Stimulated activated CD4-positive, alpha-beta T cell treated with anti-CD3 and anti-CD28 coated beads, Interleukin-2, amount 100 ng/mL, for 24 hours (primary cell): Measurements from ENCODE around the gene CSRNP2.
A peak's percentile ranks its signal among the peaks of the same experiment; 100 is the strongest.

Experiments used
- DNase-seq, 2 donors: peaks; one replicate each; pipeline ENCODE4 v3.0.0-alpha.2; 2020

CSRNP2 gene

DNA sequence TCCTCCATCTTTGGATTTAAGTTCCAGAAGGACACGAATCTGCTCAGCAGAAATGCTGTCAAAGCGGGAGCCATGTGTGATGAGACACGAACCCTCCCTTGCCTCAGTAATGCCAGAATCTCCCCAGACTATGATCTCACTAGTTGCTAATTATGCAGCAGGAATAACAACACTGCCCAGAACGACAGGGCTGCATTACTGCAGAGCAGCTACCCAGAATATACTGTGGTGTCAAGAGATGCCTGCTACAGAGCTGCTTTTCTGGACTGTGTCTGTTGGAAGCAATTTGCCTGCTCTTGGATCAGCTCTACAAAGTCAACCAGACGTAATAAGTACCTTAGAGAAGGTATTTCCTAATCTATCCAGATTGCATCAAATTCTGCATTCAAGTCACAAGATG is 5.5 kb downstream of the CSRNP2 start:
- DNase-seq: no peak

DNA sequence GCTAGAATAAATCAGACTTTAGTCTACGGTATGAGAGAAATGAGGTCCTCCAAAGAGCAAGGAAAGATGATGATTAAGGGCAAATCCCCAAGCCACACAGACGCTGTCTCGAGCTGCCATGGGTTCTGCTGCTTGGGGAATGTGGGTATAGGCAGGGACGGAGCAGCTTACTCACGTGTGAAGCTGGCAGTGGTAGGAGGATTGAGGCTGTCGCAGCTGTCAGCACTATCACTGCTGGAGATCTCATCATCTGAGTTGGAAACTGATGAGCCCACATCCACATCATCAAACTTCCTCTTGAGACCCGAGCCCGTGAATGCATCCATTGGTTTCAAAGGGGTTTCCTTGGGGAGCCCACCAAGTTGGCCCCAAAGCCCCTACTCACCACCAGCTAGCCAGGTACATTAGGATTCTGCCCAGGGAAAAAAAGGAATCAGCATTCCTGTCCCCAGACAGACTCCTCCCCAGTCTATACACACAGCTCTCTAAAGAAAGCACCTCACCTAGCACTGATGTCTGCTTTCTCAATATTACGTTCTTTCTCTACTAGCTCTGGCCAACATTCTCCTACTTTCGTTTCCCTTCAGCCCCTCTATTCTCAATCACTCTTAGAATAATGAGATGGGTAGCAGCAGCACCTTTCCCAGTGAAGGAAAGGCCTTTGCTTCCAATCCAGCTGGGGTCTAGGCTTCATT is 7.0 kb downstream of the CSRNP2 start:
- DNase-seq: peak in 1 of 2 donors; percentile 42

- DNase-seq: no peak
Measured at GRCh38 chr12:51075390-51075789, 8.0 kb downstream of the CSRNP2 start.

- no peak for DNase-seq
Measured at GRCh38 chr12:51071663-51072062, 11.7 kb downstream of the CSRNP2 start.

GRCh38 chr12:51070004-51070403 is 13.4 kb downstream of the CSRNP2 start:
- DNase-seq: no peak

GRCh38 chr12:51067771-51068170 is 15.6 kb downstream of the CSRNP2 start:
- no peak for DNase-seq

GRCh38 chr12:51067229-51067628 is 16.2 kb downstream of the CSRNP2 start:
- DNase-seq: no peak

- no peak for DNase-seq
Measured at GRCh38 chr12:51065530-51065929, 17.9 kb downstream of the CSRNP2 start.

DNA sequence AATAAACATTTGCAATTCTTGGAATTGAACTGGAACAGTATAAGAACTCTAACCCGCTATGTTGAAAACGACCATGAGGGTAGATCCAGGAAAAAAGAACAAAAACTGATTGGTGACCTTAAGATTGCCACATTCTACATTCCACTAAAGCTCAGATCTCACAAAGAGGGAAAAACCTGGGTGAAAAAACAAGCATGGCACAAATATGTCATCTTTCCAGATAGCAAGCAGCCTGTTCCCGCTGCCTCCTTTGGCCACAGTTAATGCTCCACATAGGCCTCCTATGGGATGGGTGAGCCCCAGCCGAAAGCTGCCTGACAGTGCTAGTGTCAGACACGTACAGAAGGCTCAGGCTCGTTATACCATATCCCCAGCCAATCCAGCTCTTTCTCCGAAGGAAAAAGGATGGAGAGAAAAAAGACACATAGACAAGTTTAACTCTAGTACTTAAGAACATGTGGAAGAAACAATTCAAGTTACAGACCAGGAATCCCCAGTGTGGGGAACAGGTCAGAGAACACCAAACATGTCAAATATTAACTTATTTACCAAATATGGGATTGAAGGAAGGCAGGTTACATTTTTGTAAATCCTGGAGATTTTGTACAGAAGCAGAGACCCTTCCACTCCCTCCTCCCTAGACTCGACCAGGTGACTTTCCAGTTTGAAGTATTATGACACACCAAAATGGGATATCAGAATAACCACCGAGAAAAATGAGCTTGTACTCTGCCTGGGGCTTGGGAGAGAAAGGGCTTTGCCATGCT is 20.6 kb downstream of the CSRNP2 start:
- no peak for DNase-seq

- no peak for DNase-seq
Measured at GRCh38 chr12:51059086-51059485, 24.3 kb downstream of the CSRNP2 start.

DNA sequence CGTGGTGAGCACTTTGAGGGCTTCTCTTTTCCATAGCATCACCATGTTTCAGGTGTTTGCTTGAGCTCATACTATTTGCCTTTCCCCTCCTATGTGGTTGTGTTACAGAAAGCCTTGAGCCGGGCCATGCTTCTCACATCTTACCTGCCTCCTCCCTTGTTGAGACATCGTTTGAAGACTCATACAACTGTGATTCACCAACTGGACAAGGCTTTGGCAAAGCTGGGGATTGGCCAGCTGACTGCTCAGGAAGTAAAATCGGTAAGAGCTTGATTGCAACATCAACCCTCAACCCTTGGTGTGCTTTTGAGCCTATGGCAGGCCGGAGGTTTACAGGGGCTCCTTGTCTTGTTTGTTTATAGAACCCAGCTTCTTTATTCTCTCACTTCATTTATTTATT is 27.2 kb downstream of the CSRNP2 start:
- no peak for DNase-seq

- no peak for DNase-seq
Measured at GRCh38 chr12:51055060-51055459, 28.3 kb downstream of the CSRNP2 start.

DNA sequence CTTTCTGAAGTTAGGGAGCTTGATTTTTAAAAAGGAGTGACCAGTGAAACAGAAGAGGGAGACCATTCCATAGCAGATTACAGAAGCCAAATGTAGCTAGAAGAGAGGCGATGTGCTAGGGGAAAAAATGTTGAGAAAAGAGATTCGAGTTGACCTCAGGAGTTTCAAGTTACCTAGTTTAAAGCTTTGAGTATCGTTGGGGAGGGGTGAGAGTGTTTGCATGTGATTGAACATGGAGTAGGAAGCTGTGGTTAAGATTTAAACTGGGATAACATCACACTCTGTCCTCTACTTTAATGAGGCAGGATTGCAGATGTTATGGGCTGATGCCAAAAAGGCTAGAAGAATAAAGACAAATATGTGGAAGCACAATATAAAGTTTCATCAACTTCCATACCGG is 31.6 kb downstream of the CSRNP2 start:
- DNase-seq: no peak

GRCh38 chr12:51049525-51049924 is 33.9 kb downstream of the CSRNP2 start:
- no peak for DNase-seq

DNA sequence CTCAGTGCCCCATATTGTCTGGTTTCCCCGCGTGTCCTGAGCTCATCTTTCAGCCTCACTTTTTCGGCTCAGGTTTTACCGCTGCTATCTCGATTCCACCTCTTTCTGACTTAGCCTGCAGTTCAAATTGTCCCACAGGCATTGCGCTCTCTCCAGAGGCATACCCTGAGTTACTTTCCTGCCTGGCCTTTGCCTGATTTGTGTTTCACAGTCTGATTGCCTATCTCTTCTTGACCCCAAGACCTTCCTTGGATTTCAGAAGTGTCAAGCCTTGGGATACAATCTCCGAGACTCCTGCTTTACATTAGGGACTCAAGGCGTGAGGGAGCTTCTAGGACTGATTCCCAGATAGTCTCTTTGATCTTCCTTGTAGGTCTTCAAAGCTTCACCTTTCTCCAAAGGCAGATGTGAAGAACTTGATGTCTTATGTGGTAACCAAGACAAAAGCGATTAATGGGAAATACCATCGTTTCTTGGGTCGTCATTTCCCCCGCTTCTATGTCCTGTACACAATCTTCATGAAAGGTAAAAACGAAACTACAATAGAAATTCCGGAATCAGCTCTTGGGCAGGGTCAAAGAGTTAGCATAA is 34.6 kb downstream of the CSRNP2 start:
- DNase-seq: no peak

GRCh38 chr12:51047655-51048540 is 35.5 kb downstream of the CSRNP2 start, which contains the start of gene LETMD1:
TSS of gene LETMD1 (plus strand) at chr12:51048327. CDS start at chr12:51048357, 30 bp downstream.
- DNase-seq: peak; percentile 90

GRCh38 chr12:51036279-51036678 is 47.1 kb downstream of the CSRNP2 start:
- no peak for DNase-seq

- no peak for DNase-seq
Measured at GRCh38 chr12:51033457-51034089, 49.8 kb downstream of the CSRNP2 start.

DNA sequence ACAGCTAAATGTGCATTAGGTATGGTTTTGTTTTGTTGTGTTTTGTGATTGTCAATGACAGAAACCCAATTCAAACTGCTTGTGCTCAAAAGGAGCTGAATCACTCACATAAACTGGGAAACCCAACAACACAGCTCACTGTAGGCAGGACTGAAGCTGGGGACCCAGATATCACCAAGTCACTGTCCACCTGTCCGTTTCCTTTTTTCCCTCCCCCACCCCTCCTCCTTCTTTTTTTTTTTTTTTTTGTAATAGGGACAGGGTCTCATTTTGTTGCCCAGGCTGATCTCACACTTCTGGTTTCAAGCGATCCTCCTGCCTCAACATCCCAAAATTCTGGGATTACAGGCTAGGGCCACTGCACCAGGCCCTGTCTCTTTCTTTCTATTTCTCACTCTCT is 50.3 kb downstream of the CSRNP2 start:
- DNase-seq: no peak

DNA sequence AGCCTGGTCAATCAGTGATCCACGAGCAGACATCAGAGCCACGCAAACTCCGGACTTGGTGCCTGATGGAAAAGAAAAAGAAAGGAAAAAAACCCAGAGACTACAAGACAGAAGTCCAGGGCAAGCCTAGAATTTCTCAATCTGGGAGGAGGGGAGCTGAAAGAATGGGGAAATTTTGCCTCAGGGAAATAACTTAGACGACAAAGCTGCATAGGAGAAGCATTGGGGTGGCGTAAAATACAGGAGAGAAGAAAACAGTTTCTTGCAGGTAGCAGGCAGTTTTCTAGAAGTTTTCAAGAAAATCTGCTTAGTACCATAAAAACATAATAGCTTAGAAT is 54.6 kb downstream of the CSRNP2 start:
- no peak for DNase-seq

DNA sequence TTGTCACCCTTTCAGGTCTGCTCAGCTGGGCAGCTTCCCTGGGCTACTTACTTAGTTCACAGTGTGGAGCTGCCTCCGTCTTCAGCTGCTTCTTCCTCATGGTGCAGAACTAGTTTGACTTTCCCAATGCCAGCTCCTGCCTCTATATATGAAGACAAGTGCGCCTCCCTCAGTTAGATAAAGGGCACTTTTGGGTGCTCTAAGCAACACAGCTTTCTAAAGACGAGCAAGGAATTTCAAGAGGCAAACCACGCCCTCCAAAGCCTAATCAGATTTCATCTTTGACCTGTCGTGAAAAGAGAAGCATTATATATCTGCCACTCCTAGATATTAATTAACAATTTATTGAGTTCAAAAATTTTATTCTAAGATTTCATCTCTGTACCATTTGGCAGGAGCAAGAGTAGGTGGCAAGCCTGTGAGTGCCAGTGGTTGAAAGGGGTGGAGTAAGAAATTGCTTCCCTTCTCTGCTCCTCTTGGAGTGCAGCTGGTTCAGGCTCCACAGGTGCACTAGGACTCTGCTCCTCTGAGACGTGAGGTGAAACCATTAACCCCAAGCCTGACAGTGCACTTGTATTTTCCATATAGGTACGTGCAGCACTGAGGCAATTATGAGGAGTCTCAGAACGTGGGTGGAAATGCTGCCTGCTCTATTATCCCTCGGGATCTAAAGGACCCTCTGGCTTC is 55.1 kb downstream of the CSRNP2 start:
- peak; percentile 17 to 25 for DNase-seq

DNA sequence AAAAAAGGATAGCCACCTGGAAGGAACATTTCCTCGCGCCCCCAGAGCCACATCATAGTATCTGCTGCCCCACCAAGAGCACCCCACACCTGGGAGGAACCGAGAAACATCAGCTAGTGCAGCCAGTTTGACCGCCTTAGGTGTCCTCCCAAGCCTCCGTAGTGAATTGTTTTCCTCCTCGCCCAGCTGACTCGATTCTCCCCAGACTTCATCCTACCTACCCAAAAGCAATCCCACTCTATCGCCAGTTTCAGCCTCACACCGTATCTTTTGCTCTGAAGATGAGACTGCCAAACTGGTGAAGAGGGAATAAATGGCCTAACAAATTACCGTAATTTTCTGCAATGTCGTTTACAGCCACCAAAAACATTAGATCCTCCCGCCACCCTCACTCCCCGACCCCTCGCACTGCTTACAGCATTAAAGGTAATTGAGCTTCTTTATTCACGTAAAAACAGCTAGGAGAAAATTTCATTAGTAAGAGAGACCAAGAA is 56.0 kb downstream of the CSRNP2 start:
- DNase-seq: no peak
